Stimulated activated naive CD8-positive, alpha-beta T cell treated with anti-CD3 and anti-CD28 coated beads, Interleukin-15, amount 100 ng/mL, for 72 hours (primary cell): Measurements from ENCODE around the gene DARS1.

Experiments
- ATAC-seq: fragments of 150-1000 bp; cut with Tn5 transposase; 2 replicates; pipeline ENCODE4 v1.10.0; 2021; ENCODE audit warnings: mild to moderate bottlenecking, moderate library complexity
- DNase-seq, 2 donors: peaks; one replicate each; pipeline ENCODE4 v3.0.0; 2021 to 2022
- H3K27ac Mint-ChIP-seq, 2 donors: one replicate each; pipeline ENCODE4 v1.8.0; 2022; ENCODE audit warnings: mild to moderate bottlenecking in 2 of 2, mixed read lengths in 2 of 2, moderate library complexity in 2 of 2
- H3K27me3 Mint-ChIP-seq: one replicate; pipeline ENCODE4 v1.8.0; 2022; ENCODE audit warnings: mixed read lengths
- H3K4me1 Mint-ChIP-seq: one replicate; pipeline ENCODE4 v1.8.0; 2022; ENCODE audit warnings: mild to moderate bottlenecking, mixed read lengths
- H3K4me3 Mint-ChIP-seq, 2 donors: one replicate each; pipeline ENCODE4 v1.8.0; 2022; ENCODE audit warnings: mild to moderate bottlenecking in 2 of 2, mixed read lengths in 2 of 2, moderate library complexity in 1 of 2
- H3K9me3 Mint-ChIP-seq, 2 donors: one replicate each; pipeline ENCODE4 v1.8.0; 2022; ENCODE audit warnings: mixed read lengths in 2 of 2

DARS1 gene

DNA sequence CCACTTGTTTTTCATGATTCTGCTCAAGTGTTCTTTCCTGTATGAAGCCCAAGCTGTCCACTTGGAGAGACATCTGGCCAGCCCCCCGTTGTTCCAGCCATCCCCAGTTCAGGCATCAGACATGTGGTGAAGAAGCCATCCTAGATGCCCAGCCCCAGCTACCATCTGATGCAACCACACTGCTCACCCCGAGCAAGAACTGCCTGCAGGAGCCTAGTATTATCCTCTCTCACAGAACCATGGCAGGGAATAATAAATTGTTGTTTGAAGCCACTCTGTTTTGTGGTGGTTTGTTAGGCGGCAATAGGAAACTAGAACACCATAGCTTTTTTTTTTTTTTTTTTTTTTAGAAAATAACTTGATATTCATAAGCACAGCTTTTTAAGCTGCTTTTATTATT lies 19.5 kb upstream of the DARS1 start:
- Mint-ChIP-seq H3K27me3 (no peaks in the 10 kb centered on the region), H3K27ac (no peak overlapping the region), H3K4me3 (no peak overlapping the region), H3K4me1 (peaks cover 42% of the 10 kb centered on the region), H3K9me3 (peaks cover 0 to 4% of the 10 kb centered on the region in 2 donors)
- no peak for ATAC-seq
- no peak for DNase-seq

DNA sequence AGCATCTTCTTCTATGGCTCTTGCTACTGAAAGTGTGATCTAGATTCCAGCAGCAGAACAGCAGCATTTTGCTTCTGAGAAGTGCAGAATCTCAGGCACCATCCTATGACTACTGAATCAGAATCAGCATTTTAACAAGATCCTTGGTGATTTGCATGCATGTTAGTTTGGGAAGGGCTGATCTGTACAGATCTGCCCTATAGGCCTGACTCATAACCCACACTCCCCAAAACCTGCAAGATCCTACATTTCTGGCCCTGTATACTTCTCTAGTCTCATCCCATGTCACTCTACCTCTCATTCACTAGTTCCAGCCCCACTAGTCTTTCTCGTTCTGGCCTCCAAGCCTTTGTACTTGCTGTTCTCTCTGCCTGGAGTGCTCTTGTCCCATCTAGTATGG lies 15.7 kb upstream of the DARS1 start:
- H3K27ac Mint-ChIP-seq: no peak overlapping the region

DNA sequence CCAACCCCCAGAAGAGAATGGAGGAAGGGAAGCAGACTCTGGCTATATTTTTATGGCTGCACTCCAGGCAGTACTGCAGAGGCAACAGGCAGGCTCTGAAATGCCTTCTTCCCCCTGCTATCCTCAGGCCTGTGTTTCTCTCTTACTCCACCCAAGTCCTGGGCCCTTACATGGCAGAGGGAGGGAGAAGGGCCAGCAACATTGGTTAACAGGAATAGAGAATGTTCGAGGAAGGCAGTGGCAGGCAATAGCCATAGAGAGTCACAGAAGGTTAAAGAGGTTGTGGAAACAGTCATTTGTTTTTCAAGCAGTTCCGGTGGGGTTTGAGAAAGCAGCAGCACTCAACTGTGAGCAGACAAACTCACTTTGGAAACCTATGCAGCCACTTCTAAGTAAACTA lies 15.1 kb upstream of the DARS1 start:
- Mint-ChIP-seq H3K4me1 (peaks cover 36% of the 10 kb centered on the region), H3K4me3 (no peak overlapping the region)

More for the DNA sequence above, 15.7 kb upstream of the DARS1 start:
- Mint-ChIP-seq H3K9me3 (peaks cover 0 to 4% of the 10 kb centered on the region in 2 donors), H3K4me3 (no peak overlapping the region), H3K27me3 (no peaks in the 10 kb centered on the region), H3K4me1 (peaks cover 36% of the 10 kb centered on the region)
- no peak for ATAC-seq
- no peak for DNase-seq

DNA sequence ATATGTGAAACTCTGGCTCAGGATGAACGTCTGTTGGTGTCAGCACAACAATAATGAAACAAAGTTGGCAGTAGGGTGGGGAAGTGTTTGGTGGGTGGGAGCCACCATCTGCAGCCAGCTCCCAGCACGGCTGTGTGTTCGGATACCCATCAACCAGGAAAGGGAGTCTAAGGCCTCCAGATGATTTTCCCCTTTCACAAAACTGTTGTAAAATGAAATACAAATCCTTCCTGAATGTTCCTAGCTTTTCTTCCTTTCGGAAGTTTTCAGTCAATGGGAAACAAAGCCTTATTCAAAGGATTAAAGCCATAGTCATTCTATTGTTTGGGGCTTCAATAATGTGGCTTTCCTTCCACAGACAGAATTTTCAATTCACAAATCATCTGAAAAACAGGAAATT lies 14.5 kb upstream of the DARS1 start:
- Mint-ChIP-seq H3K9me3 (peaks cover 0 to 7% of the 10 kb centered on the region in 2 donors), H3K27me3 (no peaks in the 10 kb centered on the region), H3K27ac (peak overlapping the region in 1 of 2 donors; percentile 64), H3K4me3 (no peak overlapping the region), H3K4me1 (peaks cover 34% of the 10 kb centered on the region)
- ATAC-seq (no peak), DNase-seq (no peak)

More for the DNA sequence above, 15.1 kb upstream of the DARS1 start:
- DNase-seq: no peak
- peak overlapping the region in 1 of 2 donors; percentile 83 for H3K27ac Mint-ChIP-seq
- H3K9me3 Mint-ChIP-seq: peaks cover 0 to 8% of the 10 kb centered on the region in 2 donors
- ATAC-seq: peak; percentile 43
- no peaks in the 10 kb centered on the region for H3K27me3 Mint-ChIP-seq

DNA sequence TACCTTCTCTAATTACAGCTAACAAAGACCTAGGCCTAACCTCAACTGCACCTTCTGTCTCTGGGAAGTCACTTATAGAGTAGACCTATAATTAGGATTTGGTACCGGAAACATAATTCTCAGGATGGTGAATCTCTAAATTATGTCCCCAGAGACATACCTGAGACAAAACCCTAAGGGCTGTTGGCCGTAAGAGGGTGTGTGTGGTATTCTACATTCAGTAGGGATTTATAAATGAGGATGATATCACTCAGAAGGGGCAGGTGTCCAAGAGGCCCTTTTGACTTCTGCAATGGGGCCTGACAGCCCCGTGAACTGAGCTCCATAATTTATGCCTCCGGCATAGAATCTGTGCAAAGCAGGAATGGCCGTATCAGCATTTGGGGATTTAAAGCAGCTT lies 13.5 kb upstream of the DARS1 start:
- Mint-ChIP-seq H3K27ac (no peak overlapping the region), H3K4me1 (peaks cover 29% of the 10 kb centered on the region), H3K27me3 (no peaks in the 10 kb centered on the region), H3K4me3 (no peak overlapping the region), H3K9me3 (peaks cover 0 to 4% of the 10 kb centered on the region in 2 donors)
- DNase-seq (no peak), ATAC-seq (no peak)

DNA sequence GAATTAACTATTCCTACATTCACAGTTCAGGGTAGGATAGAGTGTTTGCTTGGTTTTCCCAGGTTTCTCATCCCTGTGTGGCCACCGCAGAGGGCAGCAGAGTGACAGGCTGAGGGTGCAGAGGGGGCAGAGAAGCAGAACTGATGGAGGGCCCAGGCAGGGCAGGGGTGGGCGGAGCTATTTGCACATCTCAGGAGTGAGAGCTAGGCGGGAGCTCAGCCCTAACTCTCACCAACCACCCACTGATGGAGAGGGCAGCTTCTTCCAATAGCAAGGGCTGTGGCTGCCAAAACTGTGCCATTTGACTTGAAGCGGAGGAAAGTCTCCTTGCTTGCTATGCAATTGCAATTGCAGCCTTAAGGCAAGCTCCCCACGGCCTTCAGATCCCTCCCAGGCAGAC lies 12.0 kb upstream of the DARS1 start:
- peaks cover 0 to 4% of the 10 kb centered on the region in 2 donors for H3K9me3 Mint-ChIP-seq
- peak overlapping the region in 1 of 2 donors; percentile 34 for H3K27ac Mint-ChIP-seq
- ATAC-seq (peak; percentile 71), DNase-seq (peak in 1 of 2 donors; percentile 14)
- peaks cover 25% of the 10 kb centered on the region for H3K4me1 Mint-ChIP-seq
- H3K4me3 Mint-ChIP-seq: no peak overlapping the region
- H3K27me3 Mint-ChIP-seq: no peaks in the 10 kb centered on the region

DNA sequence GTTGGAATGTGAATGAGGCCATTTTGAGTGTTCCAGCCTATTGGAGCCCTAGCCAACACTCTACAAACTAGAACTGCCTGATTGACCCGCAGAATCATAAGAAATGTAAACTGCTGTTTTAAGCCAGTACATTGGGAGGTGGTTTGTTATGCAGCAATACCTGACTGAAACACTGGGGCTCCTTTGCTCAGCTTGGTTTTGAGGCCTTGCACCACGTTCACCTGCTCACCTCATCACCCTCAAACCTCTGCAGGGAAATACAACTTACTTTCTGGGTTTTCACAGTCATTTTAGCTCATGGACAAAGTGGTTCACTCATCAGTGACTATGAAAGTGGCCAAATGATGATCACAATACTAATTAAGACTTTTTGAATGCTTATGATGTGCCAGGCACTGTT lies 10.9 kb upstream of the DARS1 start:
- H3K4me1 Mint-ChIP-seq: peaks cover 26% of the 10 kb centered on the region
- H3K27ac Mint-ChIP-seq: peak overlapping the region in 1 of 2 donors; percentile 9
- DNase-seq (peak in 1 of 2 donors; percentile 20), ATAC-seq (peak; percentile 49)
- H3K4me3 Mint-ChIP-seq: no peak overlapping the region
- H3K9me3 Mint-ChIP-seq: peaks cover 0 to 4% of the 10 kb centered on the region in 2 donors
- H3K27me3 Mint-ChIP-seq: no peaks in the 10 kb centered on the region

DNA sequence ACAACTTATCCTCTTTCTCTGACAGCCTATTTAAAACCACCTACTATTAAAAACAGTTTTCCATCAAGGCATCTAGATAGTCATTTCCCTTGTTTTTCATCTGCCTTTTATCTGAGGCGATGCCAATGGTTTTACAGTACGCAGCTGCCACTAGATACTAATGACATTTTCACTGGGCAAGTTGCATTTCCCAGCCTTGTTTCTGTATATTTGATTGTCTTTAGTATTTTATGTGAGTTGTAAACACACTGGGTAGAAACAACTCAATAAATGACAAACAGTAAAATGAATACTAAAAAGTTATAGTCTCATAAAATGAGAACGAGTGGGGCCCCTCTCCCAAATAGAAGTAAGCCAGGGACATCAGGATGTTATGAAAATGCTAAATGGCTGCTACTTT lies 8.9 kb upstream of the DARS1 start:
- Mint-ChIP-seq H3K4me3 (no peak overlapping the region), H3K27ac (no peak overlapping the region)

DNA sequence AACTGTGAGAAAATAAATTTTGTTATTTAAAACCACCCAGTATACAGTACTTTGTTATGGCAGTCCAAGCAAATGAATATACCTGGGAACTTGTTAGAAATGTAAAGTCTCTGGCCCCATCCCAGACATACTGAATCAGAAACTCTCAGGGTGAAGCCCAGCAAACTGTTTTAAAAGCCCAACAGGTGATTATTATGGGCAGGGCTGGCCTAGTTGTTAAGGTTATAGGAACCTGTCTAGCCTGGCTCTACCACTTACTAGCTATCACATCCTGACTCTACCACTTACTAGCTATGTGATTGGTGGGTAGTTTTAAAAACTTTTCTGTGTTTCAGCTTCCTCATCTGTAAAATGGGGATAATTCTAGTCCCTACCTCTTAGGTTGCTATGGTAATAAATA lies 8.0 kb upstream of the DARS1 start:
- Mint-ChIP-seq H3K27ac (no peak overlapping the region), H3K9me3 (peaks cover 0 to 4% of the 10 kb centered on the region in 2 donors), H3K4me3 (no peak overlapping the region), H3K4me1 (peaks cover 24% of the 10 kb centered on the region), H3K27me3 (no peaks in the 10 kb centered on the region)
- ATAC-seq: no peak
- DNase-seq: no peak

More for the DNA sequence above, 8.9 kb upstream of the DARS1 start:
- peaks cover 0 to 4% of the 10 kb centered on the region in 2 donors for H3K9me3 Mint-ChIP-seq
- H3K27me3 Mint-ChIP-seq: no peaks in the 10 kb centered on the region
- DNase-seq (no peak), ATAC-seq (no peak)
- H3K4me1 Mint-ChIP-seq: peaks cover 26% of the 10 kb centered on the region

DNA sequence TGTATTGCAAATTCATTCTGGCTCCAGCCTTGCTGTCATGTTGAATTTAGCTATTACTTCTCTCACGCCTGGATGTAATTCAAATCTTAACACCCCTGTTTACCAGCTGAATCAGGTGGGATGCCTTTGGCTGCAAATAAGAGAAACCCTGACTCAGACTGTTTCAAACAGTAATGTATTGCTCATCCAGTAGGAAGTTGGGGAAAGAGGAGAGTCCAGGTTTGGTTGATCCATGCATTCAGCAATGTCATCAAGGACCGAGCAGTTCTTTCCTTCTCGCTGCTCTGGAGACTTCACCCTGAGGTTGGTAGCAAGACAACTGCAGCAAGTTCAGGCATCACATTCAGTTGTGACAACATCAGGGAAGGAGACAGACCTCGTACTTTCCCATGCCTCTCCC lies 6.4 kb upstream of the DARS1 start:
- peaks cover 19% of the 10 kb centered on the region for H3K4me1 Mint-ChIP-seq
- ATAC-seq: no peak
- H3K27ac Mint-ChIP-seq: no peak overlapping the region
- H3K9me3 Mint-ChIP-seq: peaks cover 0 to 4% of the 10 kb centered on the region in 2 donors
- no peak for DNase-seq
- H3K4me3 Mint-ChIP-seq: no peak overlapping the region
- no peaks in the 10 kb centered on the region for H3K27me3 Mint-ChIP-seq

DNA sequence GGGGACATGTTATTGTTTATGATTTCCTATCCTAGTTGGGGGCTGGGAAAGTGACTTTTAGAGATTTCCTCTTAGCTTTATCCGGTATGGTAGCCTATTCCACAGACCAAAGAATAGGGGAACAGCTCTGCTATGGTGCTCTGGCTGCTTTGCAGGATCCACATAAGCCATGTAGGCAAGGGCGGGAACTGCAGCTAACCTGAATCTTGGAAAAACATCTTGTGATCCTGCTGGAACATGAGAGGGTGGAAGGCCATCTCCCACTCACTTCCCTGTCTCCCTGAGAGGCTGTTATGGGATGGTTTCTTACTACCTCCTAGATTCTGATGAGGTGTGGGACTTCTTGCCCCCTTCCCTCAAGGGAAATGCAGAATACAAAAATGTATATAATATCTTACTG lies 2.0 kb upstream of the DARS1 start:
- ATAC-seq: no peak
- Mint-ChIP-seq H3K27ac (no peak overlapping the region), H3K4me3 (no peak overlapping the region), H3K9me3 (no peaks in the 10 kb centered on the region), H3K4me1 (peaks cover 53% of the 10 kb centered on the region), H3K27me3 (no peaks in the 10 kb centered on the region)
- no peak for DNase-seq

DNA sequence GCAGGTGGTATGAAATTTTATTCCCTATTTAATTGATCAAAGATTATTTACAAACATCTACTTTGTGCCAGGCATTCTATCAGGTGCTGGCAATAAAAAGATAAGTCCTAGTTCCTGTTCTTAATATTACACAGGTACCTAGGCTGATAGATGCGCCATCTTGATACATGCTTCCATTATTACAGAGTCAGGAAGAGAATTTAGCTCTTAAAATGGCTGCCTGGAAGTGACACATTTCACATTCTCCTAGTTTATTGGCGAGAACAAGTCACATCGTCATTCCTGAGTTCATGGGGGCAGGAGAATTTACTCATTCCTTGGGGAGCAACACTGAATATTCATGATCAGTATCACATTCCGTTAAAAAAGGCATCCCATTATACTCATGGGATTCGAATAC lies 1.1 kb upstream of the DARS1 start:
- peaks cover 61% of the 10 kb centered on the region for H3K4me1 Mint-ChIP-seq

DNA sequence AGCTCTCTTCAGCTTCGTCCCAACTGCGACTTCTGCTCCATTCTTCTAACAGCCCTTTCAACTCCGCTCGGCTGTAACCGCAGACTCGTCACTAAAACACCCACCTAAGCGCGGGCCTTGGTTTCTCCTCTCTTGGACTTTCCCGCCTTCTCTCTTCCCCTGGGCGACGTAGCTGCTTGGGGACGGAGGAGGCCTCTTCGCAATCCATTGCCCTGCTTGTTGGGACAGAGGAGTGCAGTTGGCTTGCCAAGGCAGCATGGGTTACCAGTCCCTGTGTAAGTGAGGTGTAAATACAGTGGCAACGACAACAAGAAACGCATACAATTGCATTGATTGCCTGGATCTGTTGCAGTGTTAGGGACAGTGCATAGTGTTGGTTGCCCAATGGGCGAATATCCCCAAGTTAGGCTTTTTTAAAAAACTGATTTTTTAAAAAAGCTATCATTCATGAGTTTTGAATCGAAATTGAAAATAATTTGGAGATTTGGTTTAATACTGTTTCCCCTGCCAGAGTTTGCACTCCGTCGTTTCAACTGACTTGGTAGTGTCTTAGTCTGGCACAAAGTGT lies 484 bp upstream of the DARS1 start:
- Mint-ChIP-seq H3K27ac (peak overlapping the region; percentile 98 to 99), H3K27me3 (no peaks in the 10 kb centered on the region), H3K4me1 (peaks cover 60% of the 10 kb centered on the region), H3K4me3 (peak overlapping the region; percentile 89 to 91), H3K9me3 (no peaks in the 10 kb centered on the region)
- peak; percentile 76 for ATAC-seq
- DNase-seq: peak; percentile 80 to 83

More for the DNA sequence above, 1.1 kb upstream of the DARS1 start:
- Mint-ChIP-seq H3K4me3 (peak overlapping the region; percentile 89 to 91), H3K27ac (peak overlapping the region in 1 of 2 donors; percentile 98), H3K27me3 (no peaks in the 10 kb centered on the region), H3K9me3 (no peaks in the 10 kb centered on the region)
- ATAC-seq (no peak), DNase-seq (no peak)

DNA sequence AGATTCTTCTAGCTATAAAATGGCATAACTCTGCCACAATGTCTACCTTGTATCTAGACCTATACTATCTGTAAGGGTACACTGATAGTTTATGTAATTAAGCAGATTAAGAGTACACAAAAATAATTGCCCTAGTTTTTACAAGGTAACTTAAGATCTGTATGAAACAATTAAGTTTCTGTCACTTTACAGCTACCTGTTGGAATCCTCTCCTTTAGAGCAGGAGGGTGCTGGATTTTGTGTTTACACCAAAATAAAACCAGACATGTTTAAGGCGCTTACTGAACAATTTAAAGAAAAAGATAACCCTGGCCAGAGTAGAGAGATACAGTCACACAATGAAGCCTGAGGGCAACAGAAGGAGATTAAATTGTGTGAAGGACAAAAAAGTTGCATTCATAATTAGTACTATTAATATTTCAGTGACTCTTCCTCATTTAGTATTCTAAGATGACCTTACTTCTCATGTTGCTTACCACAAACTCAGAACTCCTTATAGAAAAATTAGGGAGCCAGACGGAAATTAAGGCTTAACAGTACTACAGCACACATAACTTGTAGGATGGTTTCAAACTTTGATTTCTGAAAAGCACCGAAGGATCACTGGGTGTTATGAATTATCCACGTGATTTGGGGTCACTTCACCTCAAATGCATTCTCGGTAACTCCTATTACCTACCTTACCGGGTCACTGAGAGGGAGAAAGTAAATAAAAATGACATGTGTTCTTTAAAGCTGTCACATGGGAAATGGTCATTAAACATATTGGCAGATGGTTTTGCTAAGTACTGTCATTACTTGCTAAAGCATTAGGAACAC lies 1.0 kb downstream of the DARS1 start:
- ATAC-seq: peak; percentile 42

DNA sequence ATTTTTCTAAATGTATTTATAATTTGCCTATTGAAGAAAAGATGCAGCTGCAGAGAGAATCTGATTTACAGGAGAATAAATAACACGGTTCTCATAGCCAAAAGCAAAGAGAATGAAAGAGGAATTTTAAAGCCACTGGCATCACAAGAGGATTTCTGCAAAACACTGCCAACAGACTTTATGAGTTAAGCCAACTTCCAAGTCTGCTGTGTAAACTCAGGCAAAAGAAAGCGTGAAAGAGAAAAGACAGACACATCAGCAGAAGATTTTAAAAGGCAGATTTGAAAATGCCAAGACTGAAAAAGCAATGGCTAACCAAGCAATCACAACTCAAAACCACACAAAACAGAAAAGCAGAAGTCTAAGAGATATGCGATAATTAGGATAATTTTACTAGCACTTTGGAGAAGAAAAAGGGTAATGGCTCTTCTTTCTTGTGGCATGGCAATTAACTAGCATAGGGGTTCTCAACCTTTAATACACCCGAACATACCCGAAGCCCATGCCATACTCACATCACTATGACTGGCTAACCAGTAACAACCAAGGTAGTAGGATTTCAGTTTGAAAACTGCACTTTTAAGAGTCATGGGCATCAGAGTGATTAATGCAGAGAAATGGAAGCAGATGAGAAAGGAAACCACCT lies 4.9 kb downstream of the DARS1 start:
- H3K9me3 Mint-ChIP-seq: no peaks in the 10 kb centered on the region

More for the DNA sequence above, 1.0 kb downstream of the DARS1 start:
- H3K27ac Mint-ChIP-seq: peak overlapping the region; percentile 98 to 99
- peaks cover 69% of the 10 kb centered on the region for H3K4me1 Mint-ChIP-seq
- no peak for DNase-seq
- H3K27me3 Mint-ChIP-seq: no peaks in the 10 kb centered on the region
- peak overlapping the region; percentile 89 to 91 for H3K4me3 Mint-ChIP-seq
- H3K9me3 Mint-ChIP-seq: no peaks in the 10 kb centered on the region

DNA sequence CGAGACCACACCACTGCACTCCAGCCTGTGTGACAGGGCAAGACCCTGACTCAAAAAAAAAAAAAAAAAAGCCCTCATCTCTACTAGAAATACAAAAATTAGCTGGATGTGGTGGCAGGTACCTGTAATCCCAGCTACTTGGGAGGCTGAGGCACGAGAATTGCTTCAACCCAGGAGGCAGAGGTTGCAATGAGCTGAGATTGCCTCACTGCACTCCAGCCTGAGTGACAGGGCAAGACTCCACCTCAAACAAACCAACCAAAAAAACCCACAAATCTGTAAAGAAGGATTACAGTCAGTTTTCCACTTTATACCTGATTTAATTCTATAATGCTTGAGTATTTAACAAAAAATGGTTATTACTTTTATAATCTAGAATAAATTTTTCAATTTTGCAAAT lies 9.7 kb downstream of the DARS1 start:
- no peak overlapping the region for H3K27ac Mint-ChIP-seq
- H3K4me3 Mint-ChIP-seq: no peak overlapping the region
- H3K4me1 Mint-ChIP-seq: peaks cover 72% of the 10 kb centered on the region
- H3K27me3 Mint-ChIP-seq: no peaks in the 10 kb centered on the region
- ATAC-seq (no peak), DNase-seq (no peak)
- H3K9me3 Mint-ChIP-seq: peaks cover 0 to 16% of the 10 kb centered on the region in 2 donors

More for the DNA sequence above, 4.9 kb downstream of the DARS1 start:
- DNase-seq (no peak), ATAC-seq (no peak)
- no peak overlapping the region for H3K27ac Mint-ChIP-seq
- H3K4me1 Mint-ChIP-seq: peaks cover 69% of the 10 kb centered on the region
- H3K4me3 Mint-ChIP-seq: peak overlapping the region; percentile 4 to 55
- H3K27me3 Mint-ChIP-seq: no peaks in the 10 kb centered on the region
